Measurements from ENCODE around the gene FOXJ3. TPM values are rescaled to one million over a fixed set of nuclear protein-coding genes. Genes with fewer than 3 reads are reported as not detected.
"Not testable (repeated sequence)": the region's sequence is repeated elsewhere in the genome, so short reads cannot be mapped to it uniquely, and the experiment has no call there.

The FOXJ3 gene
- total RNA-seq, 1 donor from 2014 or later: 60.5 TPM

GRCh38 chr1:42251042-42251441 lies 84.0 kb downstream of the FOXJ3 start:
- no peak for DNase-seq

DNA sequence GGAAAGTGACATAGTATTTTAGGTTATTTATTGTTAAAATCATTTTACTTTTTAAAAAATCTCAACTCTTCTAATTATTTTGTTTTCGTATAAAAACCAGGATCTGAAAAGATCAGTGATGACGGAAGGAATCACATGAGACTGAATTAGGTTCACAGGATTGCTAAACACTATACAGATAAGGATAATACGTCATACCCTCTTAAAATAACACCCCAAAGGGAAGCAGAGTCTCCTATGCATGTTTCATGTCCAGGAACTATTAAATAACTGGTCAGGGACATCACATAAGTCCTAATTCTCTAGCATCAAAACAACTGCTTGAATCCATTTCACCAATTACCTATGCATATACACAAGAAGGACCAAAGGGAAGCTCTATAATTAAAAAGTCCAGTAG lies 84.9 kb downstream of the FOXJ3 start:
- DNase-seq: no peak

- DNase-seq: no peak
These were observed 93.9 kb downstream of the FOXJ3 start for GRCh38 chr1:42240966-42241755.

GRCh38 chr1:42239555-42239954 lies 95.5 kb downstream of the FOXJ3 start:
- no peak for DNase-seq

GRCh38 chr1:42239041-42239440 lies 96.0 kb downstream of the FOXJ3 start:
- DNase-seq: no peak

DNA sequence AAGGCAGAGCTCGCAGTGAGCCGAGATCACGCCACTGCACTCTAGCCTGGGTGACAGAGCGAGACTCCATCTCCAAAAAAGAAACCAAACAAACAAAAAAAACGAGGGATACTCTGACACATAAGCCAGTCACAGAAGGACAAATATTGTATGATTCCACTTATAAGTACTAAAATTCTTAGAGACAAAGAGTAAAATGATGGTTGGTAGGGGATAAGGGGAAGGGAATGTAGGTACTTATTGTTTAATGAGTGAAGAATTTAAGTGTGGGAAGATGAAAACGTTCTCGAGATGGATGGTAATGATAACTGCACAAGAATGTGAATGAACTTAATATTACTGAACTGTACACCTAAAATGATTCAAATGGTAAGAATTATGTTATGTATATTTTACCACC lies 103.8 kb downstream of the FOXJ3 start:
- no peak for DNase-seq

DNA sequence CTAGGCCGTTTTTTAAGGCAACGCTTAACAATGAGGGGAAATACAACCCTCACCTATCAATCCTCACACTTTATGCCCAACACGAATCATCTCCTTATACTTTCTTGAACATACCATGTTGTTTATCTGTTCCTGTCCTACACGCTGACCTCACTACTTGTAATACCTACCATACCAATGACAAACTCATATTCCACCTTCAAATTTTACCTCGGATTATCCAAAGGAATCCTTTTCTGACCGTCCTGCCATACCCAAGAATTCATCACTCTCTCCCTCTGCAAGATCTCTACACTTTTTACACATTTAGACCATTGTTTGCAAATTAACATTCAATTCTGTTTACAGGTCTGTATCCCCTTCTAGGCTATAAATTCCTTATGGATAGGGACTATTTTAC lies 106.1 kb downstream of the FOXJ3 start:
- DNase-seq: no peak

- no peak for DNase-seq
These were observed 112.0 kb downstream of the FOXJ3 start for GRCh38 chr1:42223036-42223435.

DNA sequence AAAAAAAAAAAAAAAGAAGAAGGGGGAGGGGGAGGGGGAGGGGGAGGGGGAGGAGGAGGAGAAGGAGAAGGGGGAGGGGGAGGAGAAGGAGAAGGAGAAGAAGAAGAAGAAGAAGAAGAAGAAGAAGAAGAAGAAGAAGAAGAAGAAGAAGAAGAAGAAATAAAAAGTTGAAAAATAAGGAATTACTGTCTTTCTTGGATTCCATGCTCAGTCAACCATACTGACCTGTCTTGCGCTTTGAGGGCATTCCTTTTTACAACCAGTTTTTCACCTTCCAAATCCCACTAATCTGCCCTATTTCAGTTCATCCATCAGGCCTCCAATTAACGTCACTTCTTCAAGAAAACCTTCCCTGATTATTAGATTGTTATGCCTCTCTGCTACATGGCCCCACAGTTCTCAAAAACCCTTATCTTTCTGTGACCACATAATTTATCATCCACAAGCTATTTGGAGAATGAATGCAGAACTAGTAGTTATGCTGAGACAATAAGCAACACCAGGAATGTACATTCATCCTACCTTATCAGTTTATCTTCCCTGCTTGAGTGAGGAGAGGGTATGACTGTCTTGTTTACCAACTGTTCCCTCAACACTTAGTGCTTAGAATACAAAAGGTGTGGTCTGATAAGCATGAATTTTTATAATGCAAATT lies 113.0 kb downstream of the FOXJ3 start:
- no peak for DNase-seq

GRCh38 chr1:42221456-42221855 lies 113.6 kb downstream of the FOXJ3 start:
- DNase-seq: no peak

DNA sequence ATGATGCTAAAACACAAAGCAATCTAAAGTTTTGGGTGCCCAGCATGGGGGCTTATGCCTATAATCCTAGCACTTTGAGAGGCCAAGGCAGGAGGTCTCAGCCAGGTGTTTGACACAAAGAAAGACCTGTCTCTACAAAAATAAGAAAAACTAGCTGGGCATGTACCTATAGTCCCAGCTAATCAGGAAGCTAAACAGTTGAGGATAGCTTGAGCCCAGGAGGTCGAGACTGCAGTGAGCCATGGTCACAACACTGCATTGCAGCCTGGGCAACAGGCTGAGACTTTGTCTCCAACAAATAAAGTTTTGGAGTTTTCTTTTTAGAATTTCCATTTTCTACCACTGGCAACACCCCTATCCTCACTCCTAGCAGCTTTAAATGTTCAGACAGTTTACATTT lies 115.4 kb downstream of the FOXJ3 start:
- no peak for DNase-seq

- no peak for DNase-seq
These were observed 120.6 kb downstream of the FOXJ3 start for GRCh38 chr1:42214447-42214871.

GRCh38 chr1:42211224-42211623 lies 123.8 kb downstream of the FOXJ3 start:
- DNase-seq: no peak

- no peak for DNase-seq
These were observed 124.5 kb downstream of the FOXJ3 start for GRCh38 chr1:42210421-42211133.

GRCh38 chr1:42209526-42210251 lies 125.3 kb downstream of the FOXJ3 start:
- DNase-seq: no peak

DNA sequence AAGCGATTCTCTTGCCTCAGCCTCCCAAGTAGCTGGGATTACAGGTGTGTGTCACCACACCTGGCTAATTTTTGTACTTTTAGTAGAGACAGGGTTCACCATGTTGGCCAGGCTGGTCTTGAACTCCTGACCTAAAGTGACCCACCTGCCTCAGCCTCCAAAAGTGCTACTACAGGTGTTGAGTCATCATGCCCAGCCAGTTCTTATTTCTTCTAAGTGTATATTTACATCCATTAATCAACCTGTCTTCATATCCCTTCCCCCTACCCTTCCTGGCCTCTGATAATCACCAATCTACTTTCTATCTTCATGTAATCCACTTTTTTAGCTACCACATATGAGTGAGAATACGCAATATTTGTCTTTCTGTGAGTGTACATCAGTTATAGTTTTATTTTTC lies 128.1 kb downstream of the FOXJ3 start:
- DNase-seq: not testable (repeated sequence)

DNA sequence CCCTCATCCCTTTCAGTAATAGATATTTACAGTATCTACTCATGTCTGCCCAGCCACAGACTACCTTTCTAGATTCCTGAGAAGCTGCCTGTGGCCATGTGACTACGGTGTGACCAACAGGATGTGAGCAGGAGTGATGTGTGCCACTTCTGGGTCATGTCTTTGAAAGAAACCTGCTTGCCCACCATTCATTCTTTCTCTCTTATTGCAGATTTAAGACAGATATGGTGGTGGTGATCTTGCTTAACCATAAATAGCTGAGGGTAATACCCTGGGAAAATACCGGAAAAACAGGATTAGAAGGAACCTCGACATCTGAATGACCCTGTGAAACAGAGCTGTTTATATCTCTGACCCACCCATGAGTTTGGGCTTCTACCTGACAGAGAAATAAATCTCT lies 128.9 kb downstream of the FOXJ3 start:
- no peak for DNase-seq

- no peak for DNase-seq
These were observed 133.0 kb downstream of the FOXJ3 start for GRCh38 chr1:42201986-42202385.

DNA sequence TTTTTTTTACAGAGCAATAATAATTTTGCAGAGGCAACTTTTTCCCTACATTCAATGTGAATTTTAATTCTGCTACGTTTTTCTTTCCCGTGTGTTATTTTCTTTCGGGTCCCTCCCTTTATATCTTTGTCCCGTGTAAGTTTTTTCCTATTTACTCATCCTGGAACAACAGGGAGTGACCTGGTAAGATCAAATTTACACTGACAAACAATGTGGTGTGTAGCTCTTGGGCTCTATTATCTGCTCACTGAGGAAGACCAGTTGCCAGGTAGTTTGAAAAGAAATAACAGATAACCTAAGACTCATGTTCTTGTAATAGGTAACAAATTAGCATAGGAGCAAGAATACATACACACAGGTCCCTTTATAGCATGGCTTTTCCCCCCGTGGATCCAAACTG lies 136.8 kb downstream of the FOXJ3 start:
- no peak for DNase-seq

GRCh38 chr1:42195841-42196240 lies 139.2 kb downstream of the FOXJ3 start:
- DNase-seq: no peak

DNA sequence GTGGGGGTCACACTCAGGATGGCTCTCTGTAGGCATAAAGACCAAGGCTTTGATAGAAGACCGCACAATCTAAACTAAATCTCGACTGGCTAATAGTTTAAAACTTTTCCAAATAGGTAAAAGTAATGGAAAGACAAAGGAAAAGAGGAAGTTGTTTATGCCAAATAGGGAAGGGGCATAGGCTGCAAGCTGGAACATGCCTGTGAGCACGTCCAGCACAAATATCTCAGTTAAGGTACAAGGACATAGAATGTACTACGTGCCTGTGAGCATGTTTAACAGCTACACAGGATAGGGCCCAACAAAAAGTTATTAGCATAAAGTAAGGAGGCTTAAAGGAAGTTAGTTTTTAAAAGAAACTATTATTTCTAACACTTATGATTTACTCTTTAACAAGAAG lies 142.9 kb downstream of the FOXJ3 start:
- no peak for DNase-seq

GRCh38 chr1:42191319-42191718 lies 143.7 kb downstream of the FOXJ3 start:
- DNase-seq: no peak

All from skin of body (tissue), 2 donors.